Measurements from ENCODE around the gene JUN. TPM values are rescaled to one million over a fixed set of nuclear protein-coding genes. Genes with fewer than 3 reads are reported as not detected.
A peak's percentile ranks its signal among the peaks of the same experiment; 100 is the strongest.

JUN gene
- polyA plus RNA-seq, 1 of the 3 experiments (the other 2 are of a cell fraction) = 66.5 TPM

- Histone ChIP-seq H3K4me2 (peak overlapping the region; percentile 93), H2AFZ (ENCODE audit: low read depth) (no peak overlapping the region), H3K36me3 (replicated peaks in 1 of 2; ENCODE audit: control insufficient read depth in 1 of 2, insufficient read depth in 2 of 2, low read length in 1 of 2) (peaks cover 4 to 17% of the 10 kb centered on the region in 2 experiments), H3K27me3 (ENCODE audit: insufficient read depth) (no peaks in the 10 kb centered on the region), H3K9me3 (no peaks in the 10 kb centered on the region), H3K9ac (peak overlapping the region; percentile 98; the same call in 1 of the 2 replicates), H4K20me1 (ENCODE audit: insufficient read depth) (peaks cover 24% of the 10 kb centered on the region), H3F3A (replicated peaks; ENCODE audit: insufficient read depth) (peaks cover 7% of the 10 kb centered on the region), H3K27ac (ENCODE audit: low read depth in 2 of 2, low read length in 1 of 2) (peak overlapping the region in 1 of 2 experiments; percentile 98; a peak in 1 of 4 replicates), H3K4me3 (ENCODE audit: low read depth in 2 of 2, low read length in 1 of 2) (no peak overlapping the region), H3K9me2 (no peaks in the 10 kb centered on the region), H3K4me1 (ENCODE audit: control insufficient read depth in 1 of 2, insufficient read depth in 2 of 2, low read depth in 1 of 2, low read length in 1 of 2) (peaks cover 5 to 22% of the 10 kb centered on the region in 2 experiments; a peak in 2 of 4 replicates), H3K79me2 (ENCODE audit: insufficient read depth) (peaks cover 24% of the 10 kb centered on the region)
- DNase-seq = no peak
- no peak for TF ChIP-seq FOXM1 (IDR thresholded peaks at IDR 0.05; ENCODE audit: low read depth)
- no peak for TF ChIP-seq NRF1 (IDR thresholded peaks at IDR 0.05; ENCODE audit: low read depth, low read length)
- TF ChIP-seq IRF3 (IDR thresholded peaks at IDR 0.05; ENCODE audit: low read depth, low read length) = no peak
- TF ChIP-seq NFIC (IDR thresholded peaks at IDR 0.05; ENCODE audit: borderline replicate concordance) = no peak
- TF ChIP-seq CTCF (IDR thresholded peaks at IDR 0.05) = no peak
- no peak for TF ChIP-seq RFX5 (IDR thresholded peaks at IDR 0.05; ENCODE audit: low read length)
- no peak for TF ChIP-seq USF2 (IDR thresholded peaks at IDR 0.05; ENCODE audit: borderline replicate concordance, low read depth, low read length)
- no peak for TF ChIP-seq RAD21 (IDR thresholded peaks at IDR 0.05; ENCODE audit: low read length)
- TF ChIP-seq MAX (IDR thresholded peaks at IDR 0.05; ENCODE audit: low read depth) = no peak
- TF ChIP-seq POLR2AphosphoS5 (IDR thresholded peaks at IDR 0.05; ENCODE audit: low read depth, low read length) = no peak
- ChIA-PET POLR2A (no interaction called here), CTCF (interaction anchor here (0.7 to 4.6 kb wide), 6 partner anchors 9 to 973 kb away, joined by 3 to 27 read pairs (median 3); no protein-coding TSS in a partner anchor)
- 96% methylated on average over 6 of the region's 6 CpGs for WGBS (ENCODE audit: low lambda C conversion rate)
Observed at GRCh38 chr1:58786184-58786926, 2.5 kb upstream of the JUN start.

- peaks cover 5 to 25% of the 10 kb centered on the region in 2 experiments; a peak in 2 of 4 replicates for H3K4me1 ChIP-seq (ENCODE audit: control insufficient read depth in 1 of 2, insufficient read depth in 2 of 2, low read depth in 1 of 2, low read length in 1 of 2)
- H2AFZ ChIP-seq (ENCODE audit: low read depth) = peak overlapping the region; percentile 92
- ChIA-PET CTCF (interaction anchor here (0.6 to 4.6 kb wide), 10 partner anchors 10 to 1007 kb away, joined by 3 to 27 read pairs (median 3); no protein-coding TSS in a partner anchor), POLR2A (no interaction called here)
- TF ChIP-seq SMC3 (IDR thresholded peaks at IDR 0.05; ENCODE audit: low read depth, low read length) = 0 out of 2 replicates have a peak, but pooled peaks have one; percentile 8
- peak; percentile 72 for TF ChIP-seq TCF12 (IDR thresholded peaks at IDR 0.05)
- TF ChIP-seq EP300 (IDR thresholded peaks at IDR 0.05; ENCODE audit: borderline replicate concordance in 1 of 2, low read depth in 1 of 2, low read length in 1 of 2) = peak in 1 of 2 experiments; percentile 34; a peak in 1 of 4 replicates
- peak; percentile 79 for TF ChIP-seq NFIC (IDR thresholded peaks at IDR 0.05; ENCODE audit: borderline replicate concordance)
- 0 out of 2 replicates have a peak, but pooled peaks have one; percentile 7 for TF ChIP-seq TAF1 (IDR thresholded peaks at IDR 0.05; ENCODE audit: borderline replicate concordance, low read depth, low read length)
- no peak for TF ChIP-seq MXI1 (IDR thresholded peaks at IDR 0.05; ENCODE audit: low read depth, low read length)
- 0 out of 2 replicates have a peak, but pooled peaks have one; percentile 26 for TF ChIP-seq TEAD4 (IDR thresholded peaks at IDR 0.05; ENCODE audit: borderline replicate concordance, insufficient read depth)
- TF ChIP-seq MEF2A (IDR thresholded peaks at IDR 0.05; ENCODE audit: borderline replicate concordance, low read depth) = no peak
- H4K20me1 ChIP-seq (ENCODE audit: insufficient read depth) = peaks cover 32% of the 10 kb centered on the region
- peak overlapping the region; percentile 74 to 86 for H3K4me3 ChIP-seq (ENCODE audit: low read depth in 2 of 2, low read length in 1 of 2)
- H3K27me3 ChIP-seq (ENCODE audit: insufficient read depth) = no peaks in the 10 kb centered on the region
- H3F3A ChIP-seq (replicated peaks; ENCODE audit: insufficient read depth) = peaks cover 15% of the 10 kb centered on the region
- peaks cover 10 to 25% of the 10 kb centered on the region in 2 experiments for H3K36me3 ChIP-seq (replicated peaks in 1 of 2; ENCODE audit: control insufficient read depth in 1 of 2, insufficient read depth in 2 of 2, low read length in 1 of 2)
- DNase-seq = no peak
- H3K79me2 ChIP-seq (ENCODE audit: insufficient read depth) = peaks cover 32% of the 10 kb centered on the region
- WGBS (ENCODE audit: low lambda C conversion rate) = 6% methylated on average over 13 of the region's 14 CpGs
- peak overlapping the region; percentile 93 for H3K4me2 ChIP-seq
- peak overlapping the region; percentile 98 for H3K9ac ChIP-seq
- H3K9me2 ChIP-seq = no peaks in the 10 kb centered on the region
- peak overlapping the region; percentile 68 to 98 for H3K27ac ChIP-seq (ENCODE audit: low read depth in 2 of 2, low read length in 1 of 2)
- no peaks in the 10 kb centered on the region for H3K9me3 ChIP-seq
Observed at GRCh38 chr1:58785442-58786058, 1.7 kb upstream of the JUN start.

Data from SK-N-SH (cell line).